Neuron (in vitro differentiated cells): Measurements from ENCODE around the gene RILP.
"Not testable (repeated sequence)": the region's sequence is repeated elsewhere in the genome, so short reads cannot be mapped to it uniquely, and the experiment has no call there.

Source experiments
- H2AFZ ChIP-seq: one replicate; pipeline ENCODE4 v1.6.1; 2013; ENCODE audit warnings: low read depth, mild to moderate bottlenecking, inconsistent platforms, low read length, moderate library complexity
- H3K27me3 ChIP-seq: one replicate; pipeline ENCODE4 v1.6.1; 2013; ENCODE audit warnings: low read length; ENCODE audit not compliant: insufficient read depth
- H3K36me3 ChIP-seq: one replicate; pipeline ENCODE4 v1.6.1; 2013; ENCODE audit warnings: low read length; ENCODE audit not compliant: insufficient read depth
- H3K4me1 ChIP-seq: one replicate; pipeline ENCODE4 v1.6.1; 2013; ENCODE audit warnings: low read length; ENCODE audit not compliant: insufficient read depth
- H3K4me3 ChIP-seq: 2 replicates; pipeline ENCODE4 v1.5.1; 2013; ENCODE audit warnings: mild to moderate bottlenecking, low read length, moderate library complexity
- H3K9me3 ChIP-seq: one replicate; pipeline ENCODE4 v1.6.1; 2013; ENCODE audit warnings: low read length

RILP gene

GRCh38 chr17:1661045-1661444 lies 11.4 kb upstream of the RILP start:
- Histone ChIP-seq H3K4me3 (no peak overlapping the region), H3K9me3 (no peaks in the 10 kb centered on the region), H3K36me3 (peaks cover 77% of the 10 kb centered on the region), H2AFZ (no peak overlapping the region), H3K4me1 (no peaks in the 10 kb centered on the region), H3K27me3 (no peaks in the 10 kb centered on the region)

GRCh38 chr17:1658100-1658499 lies 8.4 kb upstream of the RILP start:
- no peak overlapping the region for H2AFZ ChIP-seq
- no peak overlapping the region for H3K4me3 ChIP-seq
- no peaks in the 10 kb centered on the region for H3K27me3 ChIP-seq
- H3K4me1 ChIP-seq: no peaks in the 10 kb centered on the region
- no peaks in the 10 kb centered on the region for H3K9me3 ChIP-seq
- peaks cover 84% of the 10 kb centered on the region for H3K36me3 ChIP-seq

GRCh38 chr17:1653735-1654134 lies 4.1 kb upstream of the RILP start:
- Histone ChIP-seq H3K4me1 (peaks cover 8% of the 10 kb centered on the region), H3K36me3 (peaks cover 80% of the 10 kb centered on the region), H3K9me3 (no peaks in the 10 kb centered on the region), H3K27me3 (no peaks in the 10 kb centered on the region), H3K4me3 (no peak overlapping the region), H2AFZ (no peak overlapping the region)

GRCh38 chr17:1652794-1653193 lies 3.1 kb upstream of the RILP start:
- not testable (repeated sequence) for H3K4me3 ChIP-seq, H2AFZ ChIP-seq, H3K27me3 ChIP-seq, H3K9me3 ChIP-seq
- peaks cover 11% of the 10 kb centered on the region for H3K4me1 ChIP-seq
- peaks cover 71% of the 10 kb centered on the region for H3K36me3 ChIP-seq

- H3K27me3 ChIP-seq: no peaks in the 10 kb centered on the region
- peaks cover 11% of the 10 kb centered on the region for H3K4me1 ChIP-seq
- no peak overlapping the region for H3K4me3 ChIP-seq
- no peaks in the 10 kb centered on the region for H3K9me3 ChIP-seq
- H3K36me3 ChIP-seq: peaks cover 63% of the 10 kb centered on the region
- no peak overlapping the region for H2AFZ ChIP-seq
These were observed 1.8 kb upstream of the RILP start for GRCh38 chr17:1651559-1651844.

- H3K36me3 ChIP-seq: peaks cover 58% of the 10 kb centered on the region
- H3K4me1 ChIP-seq: peaks cover 12% of the 10 kb centered on the region
- no peaks in the 10 kb centered on the region for H3K27me3 ChIP-seq
- no peaks in the 10 kb centered on the region for H3K9me3 ChIP-seq
- H2AFZ ChIP-seq: no peak overlapping the region
- H3K4me3 ChIP-seq: no peak overlapping the region
These were observed 1.3 kb upstream of the RILP start for GRCh38 chr17:1650731-1651558.

- H3K4me1 ChIP-seq: peaks cover 21% of the 10 kb centered on the region
- peak overlapping the region; percentile 24 for H2AFZ ChIP-seq
- H3K4me3 ChIP-seq: peak overlapping the region; percentile 42
- no peaks in the 10 kb centered on the region for H3K27me3 ChIP-seq
- no peaks in the 10 kb centered on the region for H3K9me3 ChIP-seq
- H3K36me3 ChIP-seq: peaks cover 44% of the 10 kb centered on the region
These were observed 463 bp downstream of the RILP start for GRCh38 chr17:1648963-1649843.

GRCh38 chr17:1648173-1648962 lies 1.3 kb downstream of the RILP start:
- peaks cover 21% of the 10 kb centered on the region for H3K4me1 ChIP-seq
- H3K4me3 ChIP-seq: peak overlapping the region; percentile 33
- H2AFZ ChIP-seq: peak overlapping the region; percentile 24
- H3K27me3 ChIP-seq: no peaks in the 10 kb centered on the region
- H3K9me3 ChIP-seq: no peaks in the 10 kb centered on the region
- peaks cover 36% of the 10 kb centered on the region for H3K36me3 ChIP-seq

- H3K4me3 ChIP-seq: no peak overlapping the region
- peaks cover 21% of the 10 kb centered on the region for H3K4me1 ChIP-seq
These were observed 1.9 kb downstream of the RILP start for GRCh38 chr17:1647802-1648171.

GRCh38 chr17:1646199-1646875 lies 3.3 kb downstream of the RILP start:
- Histone ChIP-seq H2AFZ (no peak overlapping the region), H3K4me1 (peaks cover 21% of the 10 kb centered on the region), H3K9me3 (no peaks in the 10 kb centered on the region), H3K27me3 (no peaks in the 10 kb centered on the region), H3K4me3 (no peak overlapping the region), H3K36me3 (peaks cover 16% of the 10 kb centered on the region)

More at GRCh38 chr17:1647802-1648171, 1.9 kb downstream of the RILP start:
- no peaks in the 10 kb centered on the region for H3K9me3 ChIP-seq
- H2AFZ ChIP-seq: no peak overlapping the region
- H3K36me3 ChIP-seq: peaks cover 30% of the 10 kb centered on the region
- H3K27me3 ChIP-seq: no peaks in the 10 kb centered on the region

- no peaks in the 10 kb centered on the region for H3K9me3 ChIP-seq
- H3K36me3 ChIP-seq: peaks cover 7% of the 10 kb centered on the region
- H3K4me1 ChIP-seq: peaks cover 21% of the 10 kb centered on the region
- H2AFZ ChIP-seq: no peak within 1 kb of the TSS
- no peak within 1 kb of the TSS for H3K4me3 ChIP-seq
- no peaks in the 10 kb centered on the region for H3K27me3 ChIP-seq
These were observed 4.2 kb downstream of the RILP start, which contains the start of gene SCARF1 for GRCh38 chr17:1645207-1646171. Gene SCARF1 (minus strand): TSS chr17:1645732. CDS start chr17:1645697, 35 bp downstream.
